ENCODE results near the gene SPATA1.

DNA sequence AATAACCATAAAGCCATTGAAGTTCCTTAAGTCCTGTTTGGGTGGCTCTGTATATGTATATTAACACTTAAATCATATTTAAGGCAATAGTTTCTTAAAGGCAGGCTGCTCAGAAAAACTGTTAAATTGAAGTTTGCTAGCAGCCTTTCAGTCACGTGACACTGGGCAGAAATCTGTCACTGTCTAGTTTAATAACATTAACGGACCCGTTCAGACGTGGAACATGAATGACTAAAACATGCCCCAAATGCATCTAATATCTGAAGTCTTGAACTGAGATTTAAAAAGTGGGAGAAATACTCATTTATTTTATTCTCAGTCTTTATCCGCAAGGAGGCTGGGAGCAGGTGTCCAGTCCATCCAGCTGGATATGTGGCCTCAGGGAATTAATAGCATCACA, 3.3 kb upstream of the SPATA1 start:
- TF ChIP-seq, protein P1, sequence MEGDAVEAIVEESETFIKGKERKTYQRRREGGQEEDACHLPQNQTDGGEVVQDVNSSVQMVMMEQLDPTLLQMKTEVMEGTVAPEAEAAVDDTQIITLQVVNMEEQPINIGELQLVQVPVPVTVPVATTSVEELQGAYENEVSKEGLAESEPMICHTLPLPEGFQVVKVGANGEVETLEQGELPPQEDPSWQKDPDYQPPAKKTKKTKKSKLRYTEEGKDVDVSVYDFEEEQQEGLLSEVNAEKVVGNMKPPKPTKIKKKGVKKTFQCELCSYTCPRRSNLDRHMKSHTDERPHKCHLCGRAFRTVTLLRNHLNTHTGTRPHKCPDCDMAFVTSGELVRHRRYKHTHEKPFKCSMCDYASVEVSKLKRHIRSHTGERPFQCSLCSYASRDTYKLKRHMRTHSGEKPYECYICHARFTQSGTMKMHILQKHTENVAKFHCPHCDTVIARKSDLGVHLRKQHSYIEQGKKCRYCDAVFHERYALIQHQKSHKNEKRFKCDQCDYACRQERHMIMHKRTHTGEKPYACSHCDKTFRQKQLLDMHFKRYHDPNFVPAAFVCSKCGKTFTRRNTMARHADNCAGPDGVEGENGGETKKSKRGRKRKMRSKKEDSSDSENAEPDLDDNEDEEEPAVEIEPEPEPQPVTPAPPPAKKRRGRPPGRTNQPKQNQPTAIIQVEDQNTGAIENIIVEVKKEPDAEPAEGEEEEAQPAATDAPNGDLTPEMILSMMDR (IDR thresholded peaks at IDR 0.05; ENCODE audit: low read depth, low read length, poor library complexity, severe bottlenecking): no peak
- TF ChIP-seq EZH2phosphoT487 (IDR thresholded peaks at IDR 0.05; ENCODE audit: borderline replicate concordance, low read length): no peak
